PC-3 (cell line): ENCODE results near the gene CDCA8. TPM values are rescaled to one million over a fixed set of nuclear protein-coding genes. Genes with fewer than 3 reads are reported as not detected.
"Not testable (repeated sequence)": the region's sequence is repeated elsewhere in the genome, so short reads cannot be mapped to it uniquely, and the experiment has no call there.

Experiments used
- ATAC-seq: fragments of 200-7000 bp; cut with Tn5 transposase; 2 replicates; pipeline ENCODE4 v1.9.1; 2020; ENCODE audit warnings: mild to moderate bottlenecking, moderate library complexity
- BruUV-seq: library from RNA; stranded (reverse); fragments of 400-500 nt; replicated peaks from 2 replicates; lab custom pipeline; 2021; lab: Mats Ljungman, UMichigan
- CTCF ChIA-PET: fragments of 300-600 bp; sonication (Branson Sonifier 250); formaldehyde crosslinking; loops from one replicate; lab custom pipeline; 2022; ENCODE audit warnings: antibody characterized with exemption; lab: Charles Lee
- POLR2A ChIA-PET: fragments of 300-600 bp; sonication (Branson Sonifier 250); formaldehyde crosslinking; loops from one replicate; lab custom pipeline; 2022; ENCODE audit warnings: antibody characterized with exemption; ENCODE audit not compliant: unreplicated experiment; lab: Charles Lee
- DNase-seq: peaks from one replicate; pipeline ENCODE4 v3.0.0-alpha.2; 2015
- H2AFZ ChIP-seq: fragments of 300-600 bp; sonication (generic); 2 replicates; pipeline ENCODE4 v1.6.0; 2016; ENCODE audit warnings: antibody characterized with exemption, low read length
- H3F3A ChIP-seq: fragments of 300-600 bp; sonication (generic); one replicate; pipeline ENCODE4 v1.6.0; 2017; ENCODE audit warnings: antibody characterized with exemption, low read length, control low read depth, mild to moderate bottlenecking; ENCODE audit not compliant: unreplicated experiment
- H3K27ac ChIP-seq: fragments of 300-600 bp; sonication (generic); 2 replicates; pipeline ENCODE4 v1.5.1; 2016; ENCODE audit warnings: mild to moderate bottlenecking, low read length
- H3K27me3 ChIP-seq: fragments of 300-600 bp; sonication (generic); 2 replicates; pipeline ENCODE4 v1.6.1; 2016; ENCODE audit warnings: low read length, mixed read lengths
- H3K36me3 ChIP-seq: fragments of 300-600 bp; sonication (generic); 2 replicates; pipeline ENCODE4 v1.6.1; 2016; ENCODE audit warnings: low read depth, mixed run types, low read length, mixed read lengths
- H3K4me1 ChIP-seq: fragments of 300-600 bp; sonication (generic); 2 replicates; pipeline ENCODE4 v1.5.1; 2016; ENCODE audit warnings: low read length; ENCODE audit not compliant: insufficient read depth
- H3K4me2 ChIP-seq: fragments of 300-600 bp; sonication (generic); 2 replicates; pipeline ENCODE4 v1.6.0; 2016; ENCODE audit warnings: low read length
- H3K4me3 ChIP-seq: fragments of 300-600 bp; sonication (generic); 2 replicates; pipeline ENCODE4 v1.5.1; 2016; ENCODE audit warnings: mild to moderate bottlenecking, low read length, mixed read lengths
- H3K79me2 ChIP-seq: fragments of 300-600 bp; sonication (generic); 2 replicates; pipeline ENCODE4 v1.6.1; 2017; ENCODE audit warnings: low read length, mixed read lengths
- H3K9ac ChIP-seq: fragments of 300-600 bp; sonication (generic); 2 replicates; pipeline ENCODE4 v1.6.0; 2016; ENCODE audit warnings: mild to moderate bottlenecking, low read length
- H3K9me2 ChIP-seq: fragments of 300-600 bp; sonication (generic); replicated peaks from 2 replicates; pipeline ENCODE4 v1.6.1; 2016; ENCODE audit warnings: mixed run types, low read length, mixed read lengths
- H3K9me3 ChIP-seq: fragments of 300-600 bp; sonication (generic); 2 replicates; pipeline ENCODE4 v1.6.1; 2016; ENCODE audit warnings: low read length, mixed read lengths
- H4K20me1 ChIP-seq: fragments of 300-600 bp; sonication (generic); 2 replicates; pipeline ENCODE4 v1.6.1; 2016; ENCODE audit warnings: low read length, mixed read lengths
- EZH2 ChIP-seq: fragments of 300-600 bp; sonication (generic); IDR thresholded peaks from one replicate; pipeline ENCODE4 v1.6.1; 2017; ENCODE audit warnings: antibody characterized with exemption, mild to moderate bottlenecking, low read length; ENCODE audit not compliant: unreplicated experiment
- EZH2phosphoT487 ChIP-seq: fragments of 300-600 bp; sonication (generic); IDR thresholded peaks from 2 replicates; pipeline ENCODE4 v1.6.1; 2018; ENCODE audit warnings: mild to moderate bottlenecking, antibody characterized with exemption, low read length, borderline replicate concordance
- intact Hi-C: fragments of 100-400 bp; cut with micrococcal nuclease; formaldehyde crosslinking; loops from 2 replicates; pipeline ENCODE4 v1.9.0; 2023
- total RNA-seq: library from RNA; depleted of rRNA; stranded (reverse); fragments of >200 nt; gene quantifications from 2 replicates; pipeline ENCODE4 v1.2.3, GENCODE V29; 2014
- TF ChIP-seq, protein P1 (sequence below): fragments of 300-600 bp; sonication (generic); conservative IDR thresholded peaks from 2 replicates; pipeline ENCODE4 v1.5.1; 2017; ENCODE audit warnings: antibody characterized with exemption, low read depth, mild to moderate bottlenecking, low read length

CDCA8 gene
- total RNA-seq, 1 experiment from 2014 or later = 31.8 TPM

DNA sequence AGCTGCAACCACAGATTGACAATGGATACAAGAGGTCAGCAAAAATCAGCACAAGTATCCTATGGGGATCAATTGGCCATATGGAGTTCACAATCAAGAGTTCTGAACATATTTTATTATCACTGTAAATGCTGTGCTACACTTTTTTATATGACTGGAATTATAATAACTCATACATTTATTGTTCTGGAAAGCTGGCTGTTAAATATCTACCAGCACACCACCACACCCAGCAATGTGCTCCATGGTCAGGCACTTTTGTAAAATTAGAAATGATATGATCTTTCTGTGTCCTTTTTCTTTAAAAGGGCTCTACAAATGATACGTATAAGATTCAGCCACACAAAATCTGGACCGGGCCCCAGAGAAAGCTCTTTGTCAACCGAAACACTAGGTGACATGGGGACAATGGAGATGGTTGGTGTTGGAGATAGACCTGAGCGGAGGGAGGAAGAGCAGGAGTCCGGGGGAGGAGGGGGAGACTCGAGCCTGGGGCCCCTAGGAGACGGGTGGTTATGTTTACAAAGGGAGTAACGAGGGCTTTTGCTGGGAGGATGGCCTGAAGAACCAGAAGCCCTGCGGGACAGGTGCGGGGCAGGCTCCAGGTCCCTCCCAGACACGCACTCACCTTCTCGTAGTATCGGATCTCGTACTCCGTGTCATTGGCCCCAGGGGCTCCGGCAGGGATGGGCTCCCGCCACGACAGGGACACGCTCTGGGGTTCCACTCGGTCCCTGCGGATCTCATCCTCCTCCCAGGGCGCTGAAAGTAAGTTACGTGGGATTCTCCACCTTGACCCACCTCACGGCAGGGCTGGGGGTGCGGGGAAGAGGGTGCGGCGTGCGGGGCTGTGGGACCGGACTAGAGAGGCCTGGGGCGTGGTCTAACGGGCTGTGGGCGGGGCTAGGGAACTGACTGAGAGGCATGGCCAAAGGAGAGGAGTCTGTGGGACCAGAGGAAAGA, 42.6 kb downstream of the CDCA8 start:
- CTCF ChIA-PET = no interaction called here
- H3K4me2 ChIP-seq = no peak overlapping the region

DNA sequence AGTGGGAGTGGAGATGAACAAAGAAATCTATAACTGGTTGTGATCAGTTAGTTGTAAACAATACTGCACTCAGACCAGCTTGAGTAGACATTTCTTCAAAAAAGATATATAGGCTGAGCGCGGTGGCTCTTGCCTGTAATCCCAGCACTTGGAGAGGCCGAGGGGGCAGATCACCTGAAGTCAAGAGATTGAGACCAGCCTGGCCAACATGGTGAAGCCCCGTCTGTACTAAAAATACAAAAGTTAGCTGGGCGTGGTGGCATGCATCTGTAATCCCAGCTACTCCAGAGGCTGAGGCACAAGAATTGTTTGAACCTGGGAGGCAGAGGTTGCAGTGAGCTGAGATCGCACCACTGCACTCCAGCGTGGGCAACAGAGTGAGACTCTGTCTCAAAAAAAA, 45.7 kb downstream of the CDCA8 start:
- BruUV-seq, CTCF ChIA-PET, H3K9me3 ChIP-seq, H3K27me3 ChIP-seq, H3K79me2 ChIP-seq, POLR2A ChIA-PET, intact Hi-C loops, H3K4me2 ChIP-seq, H4K20me1 ChIP-seq, H3K9ac ChIP-seq, H3F3A ChIP-seq, H2AFZ ChIP-seq, H3K27ac ChIP-seq, H3K4me3 ChIP-seq, H3K36me3 ChIP-seq, ATAC-seq, H3K9me2 ChIP-seq, DNase-seq: not testable (repeated sequence)
- peaks cover 17% of the 10 kb centered on the region for H3K4me1 ChIP-seq

More for the DNA sequence above, 42.6 kb downstream of the CDCA8 start:
- Histone ChIP-seq H3K9me2 (no peaks in the 10 kb centered on the region), H4K20me1 (no peaks in the 10 kb centered on the region), H3K4me3 (no peak overlapping the region), H3K4me1 (peaks cover 6% of the 10 kb centered on the region), H3K27me3 (no peaks in the 10 kb centered on the region), H3K27ac (no peak overlapping the region), H3K9ac (no peak overlapping the region), H3K36me3 (no peaks in the 10 kb centered on the region; the same call in 1 of the 2 replicates), H2AFZ (no peak overlapping the region), H3K79me2 (no peaks in the 10 kb centered on the region), H3K9me3 (no peaks in the 10 kb centered on the region), H3F3A (peaks cover 4% of the 10 kb centered on the region)
- no TSS peak for BruUV-seq
- intact Hi-C loops = no loop called here
- POLR2A ChIA-PET = no interaction called here
- no peak for ATAC-seq
- no peak for DNase-seq
- TF ChIP-seq EZH2phosphoT487 = no peak
- TF ChIP-seq, protein P1, sequence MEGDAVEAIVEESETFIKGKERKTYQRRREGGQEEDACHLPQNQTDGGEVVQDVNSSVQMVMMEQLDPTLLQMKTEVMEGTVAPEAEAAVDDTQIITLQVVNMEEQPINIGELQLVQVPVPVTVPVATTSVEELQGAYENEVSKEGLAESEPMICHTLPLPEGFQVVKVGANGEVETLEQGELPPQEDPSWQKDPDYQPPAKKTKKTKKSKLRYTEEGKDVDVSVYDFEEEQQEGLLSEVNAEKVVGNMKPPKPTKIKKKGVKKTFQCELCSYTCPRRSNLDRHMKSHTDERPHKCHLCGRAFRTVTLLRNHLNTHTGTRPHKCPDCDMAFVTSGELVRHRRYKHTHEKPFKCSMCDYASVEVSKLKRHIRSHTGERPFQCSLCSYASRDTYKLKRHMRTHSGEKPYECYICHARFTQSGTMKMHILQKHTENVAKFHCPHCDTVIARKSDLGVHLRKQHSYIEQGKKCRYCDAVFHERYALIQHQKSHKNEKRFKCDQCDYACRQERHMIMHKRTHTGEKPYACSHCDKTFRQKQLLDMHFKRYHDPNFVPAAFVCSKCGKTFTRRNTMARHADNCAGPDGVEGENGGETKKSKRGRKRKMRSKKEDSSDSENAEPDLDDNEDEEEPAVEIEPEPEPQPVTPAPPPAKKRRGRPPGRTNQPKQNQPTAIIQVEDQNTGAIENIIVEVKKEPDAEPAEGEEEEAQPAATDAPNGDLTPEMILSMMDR = no peak
- TF ChIP-seq EZH2 = no peak

GRCh38 chr1:37738619-37739018, 46.3 kb downstream of the CDCA8 start:
- CTCF ChIA-PET, H3K4me2 ChIP-seq, H3K9ac ChIP-seq, H3K27ac ChIP-seq, DNase-seq, H4K20me1 ChIP-seq, POLR2A ChIA-PET, H3K4me3 ChIP-seq, H3K36me3 ChIP-seq, H3K9me2 ChIP-seq, H3K27me3 ChIP-seq, H3F3A ChIP-seq, BruUV-seq, H3K9me3 ChIP-seq, intact Hi-C loops, H3K79me2 ChIP-seq, H2AFZ ChIP-seq, ATAC-seq: not testable (repeated sequence)
- H3K4me1 ChIP-seq = peaks cover 17% of the 10 kb centered on the region
